ENCODE measurements around the gene PYGM.

The PYGM gene

GRCh38 chr11:64802370-64803157 lies 42.8 kb upstream of the PYGM start:
- no peak for DNase-seq (ENCODE audit: low read depth, low spot score)
- peak overlapping the region; percentile 49 for H3K4me3 ChIP-seq (ENCODE audit: low read depth, low read length)
- in situ Hi-C loops (cut with HindIII; ENCODE audit: low sequenced_read_pairs), result no loop called here
- TF ChIP-seq CTCF (IDR thresholded peaks at IDR 0.05; ENCODE audit: low read depth, low read length), result no peak

- in situ Hi-C loops (cut with HindIII; ENCODE audit: low sequenced_read_pairs), result no loop called here
- no peak for DNase-seq (ENCODE audit: low read depth, low spot score)
- peak overlapping the region; percentile 49 for H3K4me3 ChIP-seq (ENCODE audit: low read depth, low read length)
- TF ChIP-seq CTCF (IDR thresholded peaks at IDR 0.05; ENCODE audit: low read depth, low read length), result no peak
Measured at GRCh38 chr11:64801561-64802369, 42.0 kb upstream of the PYGM start.

GRCh38 chr11:64801158-64801464 lies 41.3 kb upstream of the PYGM start:
- in situ Hi-C loops (cut with HindIII; ENCODE audit: low sequenced_read_pairs), result no loop called here
- no peak for DNase-seq (ENCODE audit: low read depth, low spot score)
- no peak overlapping the region for H3K4me3 ChIP-seq (ENCODE audit: low read depth, low read length)
- TF ChIP-seq CTCF (IDR thresholded peaks at IDR 0.05; ENCODE audit: low read depth, low read length), result no peak

GRCh38 chr11:64800303-64801157 lies 40.8 kb upstream of the PYGM start:
- in situ Hi-C loops (cut with HindIII; ENCODE audit: low sequenced_read_pairs), result no loop called here
- no peak for TF ChIP-seq CTCF (IDR thresholded peaks at IDR 0.05; ENCODE audit: low read depth, low read length)
- H3K4me3 ChIP-seq (ENCODE audit: low read depth, low read length), result no peak overlapping the region
- DNase-seq (ENCODE audit: low read depth, low spot score), result no peak

- no peak overlapping the region for H3K4me3 ChIP-seq (ENCODE audit: low read depth, low read length)
- in situ Hi-C loops (cut with HindIII; ENCODE audit: low sequenced_read_pairs), result no loop called here
- TF ChIP-seq CTCF (IDR thresholded peaks at IDR 0.05; ENCODE audit: low read depth, low read length), result no peak
- DNase-seq (ENCODE audit: low read depth, low spot score), result no peak
Measured at GRCh38 chr11:64799623-64800302, 40.0 kb upstream of the PYGM start.

- in situ Hi-C loops (cut with HindIII; ENCODE audit: low sequenced_read_pairs), result no loop called here
- no peak overlapping the region for H3K4me3 ChIP-seq (ENCODE audit: low read depth, low read length)
- no peak for TF ChIP-seq CTCF (IDR thresholded peaks at IDR 0.05; ENCODE audit: low read depth, low read length)
- no peak for DNase-seq (ENCODE audit: low read depth, low spot score)
Measured at GRCh38 chr11:64799256-64799622, 39.5 kb upstream of the PYGM start.
